GM18508 (cell line): ENCODE measurements around the gene NKG7.

Experiments used
- ATAC-seq: cut with Tn5 transposase; IDR thresholded peaks from one replicate; pipeline ENCODE4 v1.9.1; 2021; ENCODE audit warnings: moderate number of reproducible peaks; ENCODE audit not compliant: insufficient read depth, unreplicated experiment

The NKG7 gene

GRCh38 chr19:51392701-51393100 lies 20.2 kb upstream of the NKG7 start:
- ATAC-seq, result no peak

DNA sequence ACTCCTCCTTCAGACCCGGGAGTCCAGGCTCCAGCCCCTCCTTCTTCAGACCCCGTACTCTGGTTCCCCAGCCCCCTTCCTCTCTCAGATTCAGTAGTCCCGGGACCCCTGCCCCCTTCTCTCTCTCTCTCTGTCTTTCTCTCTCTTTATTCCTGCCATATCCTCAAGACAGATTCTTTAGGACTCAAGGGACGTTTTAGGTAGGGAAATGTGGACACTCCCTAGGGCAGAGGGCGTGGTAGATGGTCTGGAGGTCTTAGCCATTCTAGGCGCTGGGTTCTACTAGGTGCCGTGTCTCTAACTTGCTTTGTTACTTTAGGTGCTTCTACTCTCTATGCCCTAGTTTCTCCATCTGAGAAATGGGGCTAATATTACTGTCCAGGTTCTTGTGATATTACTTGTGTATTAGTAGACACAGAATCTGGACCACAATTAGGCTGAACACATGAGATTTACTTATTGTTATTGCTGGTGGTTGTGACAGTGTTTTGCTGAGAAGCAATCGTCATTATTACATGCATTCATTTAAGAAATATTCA lies 18.7 kb upstream of the NKG7 start:
- ATAC-seq, result no peak

DNA sequence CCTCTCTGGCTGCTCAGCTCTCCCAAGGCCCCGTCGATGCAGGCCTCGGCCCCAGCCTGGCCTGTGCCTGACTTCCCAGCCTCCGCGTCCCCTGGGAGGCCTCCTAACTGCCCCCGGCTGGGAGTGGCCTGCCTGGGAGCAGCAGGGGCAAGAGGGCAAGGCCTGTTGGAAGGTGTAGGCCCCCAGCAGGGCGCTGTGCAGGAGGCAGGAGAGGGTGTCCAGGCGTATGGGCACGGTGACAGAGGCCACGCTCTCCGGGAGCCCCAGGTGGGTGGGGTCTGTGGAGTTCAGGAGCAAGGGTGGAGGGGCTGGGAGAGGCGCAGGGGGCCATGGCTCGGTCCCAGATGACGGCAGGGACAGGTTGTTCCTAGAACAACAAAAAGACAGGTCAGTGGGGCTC lies 16.7 kb upstream of the NKG7 start:
- no peak for ATAC-seq

DNA sequence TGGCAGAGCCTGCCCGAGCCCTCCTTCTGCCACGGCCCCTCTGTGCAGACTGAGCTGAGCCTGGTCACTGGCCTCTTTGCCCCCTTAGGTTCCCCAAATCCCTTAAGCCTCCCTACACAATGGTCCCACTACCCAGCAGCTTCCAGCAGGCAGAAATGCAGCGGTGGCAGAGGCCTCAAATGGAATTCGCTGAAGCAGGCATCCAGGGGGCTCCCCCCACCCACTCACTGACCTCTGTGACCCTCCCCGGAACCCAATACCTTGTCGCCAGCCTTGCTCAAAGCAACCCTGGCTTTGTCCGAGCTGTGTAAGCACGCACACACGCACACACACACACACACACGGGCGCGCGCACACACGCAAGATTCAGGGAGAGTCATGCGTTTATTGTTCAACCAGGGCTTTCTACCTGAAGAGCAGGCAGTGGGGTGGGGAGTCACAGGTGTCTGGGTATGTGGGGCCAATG lies 15.5 kb upstream of the NKG7 start, which contains the start of gene LIM2:
Gene LIM2, minus strand, starts transcription at position 51 of the 466 bp plus-strand sequence. CDS start 531 bp downstream, outside the sequence.
- ATAC-seq, result no peak

- no peak for ATAC-seq
Measured at GRCh38 chr19:51386882-51387520, 14.5 kb upstream of the NKG7 start.

DNA sequence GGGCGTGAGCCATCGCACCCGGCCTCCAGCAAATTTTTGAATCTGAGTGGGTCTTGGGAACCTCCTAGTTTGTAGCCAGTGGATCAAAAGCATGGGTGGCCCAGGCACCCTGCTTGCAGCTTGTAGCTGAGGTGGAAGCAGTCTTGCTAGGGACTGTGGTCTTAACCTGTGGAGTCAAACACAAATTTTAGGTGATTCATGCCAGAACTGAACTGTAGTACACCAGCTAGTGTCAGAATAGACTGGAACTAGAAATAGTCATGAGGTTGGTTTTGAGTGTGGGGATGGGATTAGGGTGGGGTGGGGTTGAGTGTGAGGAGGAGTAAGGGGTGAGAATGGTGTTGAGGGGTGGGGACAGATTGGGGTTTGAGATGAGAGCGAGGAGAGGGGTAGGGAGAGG lies 9.6 kb upstream of the NKG7 start:
- no peak for ATAC-seq

DNA sequence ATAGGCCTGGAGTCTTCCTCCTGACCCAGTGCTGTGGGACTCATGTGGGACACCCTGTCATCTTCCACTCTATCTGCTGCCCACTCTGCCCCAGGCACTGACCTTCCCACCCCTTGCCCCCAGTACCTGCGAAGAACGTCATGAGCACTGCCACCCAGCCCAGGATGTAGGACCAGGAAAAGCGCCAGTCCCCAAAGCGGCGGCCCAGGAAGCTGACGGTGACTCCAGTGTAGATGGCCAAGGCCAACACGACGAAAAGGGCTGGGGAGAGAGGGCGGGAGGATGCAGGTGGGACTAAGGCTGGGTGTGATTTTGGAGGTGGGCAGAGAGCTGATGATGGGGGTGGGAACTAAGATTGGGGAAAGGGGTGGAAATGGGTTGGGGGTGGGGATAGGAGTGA lies 7.9 kb upstream of the NKG7 start:
- ATAC-seq, result no peak

DNA sequence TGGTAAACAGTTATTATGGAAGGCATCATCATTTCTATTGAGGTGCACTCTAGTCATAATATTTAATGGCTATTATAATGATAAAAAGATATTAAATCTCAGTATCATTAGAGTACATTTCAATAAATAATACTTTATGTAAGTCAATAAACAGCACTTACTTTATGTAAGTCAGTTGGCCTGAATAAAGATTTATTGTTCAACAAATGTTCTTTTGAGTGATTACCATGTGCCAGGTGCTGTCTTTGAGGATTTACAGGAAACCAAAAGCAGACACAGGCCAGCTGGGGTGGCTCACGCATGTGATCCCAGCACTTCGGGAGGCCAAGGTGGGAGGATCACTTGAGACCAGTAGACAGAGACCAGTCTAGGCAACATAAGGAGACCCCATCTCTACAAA lies 5.0 kb upstream of the NKG7 start:
- ATAC-seq, result no peak

DNA sequence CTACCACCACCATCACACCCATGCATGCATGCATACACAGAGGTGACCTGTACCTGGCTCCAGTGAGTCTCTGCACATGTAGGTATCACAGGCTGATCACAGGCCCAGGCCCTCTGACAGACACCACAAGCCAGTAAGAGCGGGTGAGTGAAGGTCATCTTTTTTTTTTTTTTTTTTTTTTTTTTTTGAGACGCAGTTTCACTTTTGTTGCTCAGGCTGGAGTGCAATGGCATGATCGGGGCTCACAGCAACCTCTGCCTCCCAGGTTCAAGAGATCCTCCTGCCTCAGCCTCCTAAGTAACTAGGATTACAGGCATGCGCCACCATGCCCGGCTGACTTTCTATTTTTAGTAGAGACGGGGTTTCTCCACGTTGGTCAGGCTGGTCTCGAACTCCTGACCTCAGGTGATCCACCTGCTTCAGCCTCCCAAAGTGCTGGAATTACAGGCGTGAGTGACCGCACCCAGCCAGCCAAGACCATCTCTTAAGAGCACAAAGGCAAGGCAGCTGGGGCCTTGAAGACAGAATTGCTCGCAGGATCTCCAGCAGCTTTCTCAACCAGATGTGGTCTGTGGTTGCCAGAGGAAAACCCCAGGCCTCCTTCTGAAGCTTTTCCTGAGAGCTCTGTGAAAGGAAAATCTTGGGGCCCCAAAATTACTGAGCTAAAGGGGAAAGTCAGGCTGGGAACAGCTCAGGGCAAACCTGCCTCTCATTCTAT lies 3.2 kb upstream of the NKG7 start:
- ATAC-seq, result no peak

- ATAC-seq, result no peak
Measured at GRCh38 chr19:51372021-51372648, 319 bp downstream of the NKG7 start.

DNA sequence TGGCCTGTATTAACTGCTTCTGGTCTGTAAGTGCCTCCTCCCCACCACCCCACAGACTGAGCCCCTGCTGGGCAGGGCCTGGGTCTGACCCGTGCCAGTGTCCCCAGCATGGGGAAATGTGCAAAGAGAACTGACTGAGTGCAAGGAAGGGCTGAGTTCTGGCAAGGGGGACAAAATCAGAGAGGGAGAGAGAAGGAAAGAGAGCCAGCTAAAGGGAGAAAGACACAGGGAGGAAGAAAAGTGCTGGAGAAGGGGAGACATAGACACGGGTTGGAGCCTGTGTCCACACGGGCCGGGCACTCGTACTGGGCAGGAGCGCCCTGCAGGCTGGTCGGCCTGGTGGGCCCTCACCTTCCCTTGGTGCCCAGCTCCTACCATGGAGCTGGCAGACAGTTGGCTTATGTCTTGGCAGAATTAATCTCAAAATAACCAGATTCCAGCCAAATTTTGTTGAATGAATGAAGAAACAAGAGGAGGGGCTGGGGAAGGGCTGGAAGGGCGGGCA lies 1.2 kb downstream of the NKG7 start:
- ATAC-seq, result no peak

DNA sequence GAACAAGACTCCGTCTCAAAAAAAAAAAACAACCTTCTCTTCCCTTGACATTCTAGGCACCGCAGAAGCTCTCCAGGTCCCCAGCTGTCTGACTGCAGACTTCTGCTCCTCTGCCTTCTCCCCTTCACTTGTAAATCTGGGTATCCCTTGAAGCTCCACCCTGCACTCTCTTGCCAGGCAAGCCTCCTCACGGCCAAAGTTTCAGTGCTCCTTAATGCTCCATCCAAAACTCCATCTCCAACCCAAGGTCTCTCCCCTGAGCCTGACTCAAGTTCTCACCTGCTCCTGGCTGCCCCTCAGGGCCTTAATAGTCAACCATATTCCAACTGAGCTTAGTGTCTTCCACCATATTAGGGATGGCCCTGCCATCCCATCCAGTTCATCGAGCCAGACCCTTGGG lies 2.2 kb downstream of the NKG7 start:
- ATAC-seq, result no peak

DNA sequence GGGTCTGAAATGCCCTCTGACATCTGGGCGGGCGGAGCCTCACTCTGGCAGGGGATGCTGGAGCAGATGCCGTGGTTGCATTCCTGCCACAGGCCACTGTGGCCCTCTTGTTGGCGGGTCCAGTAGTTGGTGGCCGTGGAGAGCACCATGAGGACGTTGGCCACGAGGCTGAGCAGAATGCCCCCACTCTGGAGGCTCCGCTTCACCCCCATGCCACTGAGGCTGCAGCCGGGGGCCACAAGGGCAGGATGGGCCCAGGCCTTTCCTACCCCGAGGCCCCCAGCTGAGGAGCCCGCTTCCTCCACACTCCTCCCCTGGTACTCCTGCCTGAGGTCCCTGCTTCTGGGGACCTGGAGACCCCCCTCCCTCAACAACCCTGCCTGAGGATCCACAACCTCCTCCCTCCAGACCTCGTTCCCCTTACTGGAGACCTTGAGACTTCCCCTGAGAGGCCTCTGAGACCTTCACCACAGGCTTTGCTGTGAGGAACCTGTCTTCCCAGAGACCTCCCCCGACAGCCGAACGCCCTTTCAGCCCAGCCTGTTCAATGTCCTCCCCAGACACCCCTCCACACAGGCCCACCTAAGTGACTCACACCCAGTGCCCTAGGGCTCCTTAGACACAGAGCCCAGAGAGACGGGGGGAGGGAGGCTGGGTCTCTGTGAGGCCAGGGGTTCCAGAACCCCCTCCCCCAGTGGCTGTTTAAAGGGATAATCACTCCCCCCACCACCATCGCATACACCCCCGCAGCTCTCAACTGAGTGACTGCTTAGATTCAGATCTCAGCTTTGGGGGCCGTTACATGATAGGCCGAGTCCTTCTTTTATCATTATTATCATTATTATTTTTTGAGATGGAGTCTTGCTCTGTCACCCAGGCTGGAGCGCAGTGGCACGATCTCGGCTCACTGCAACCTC lies 3.8 kb downstream of the NKG7 start, which contains the start of gene CLDND2:
Gene CLDND2, minus strand, starts transcription at position 638 of the 917 bp plus-strand sequence. Its CDS starts 426 bp downstream, at position 212.
- ATAC-seq, result no peak

DNA sequence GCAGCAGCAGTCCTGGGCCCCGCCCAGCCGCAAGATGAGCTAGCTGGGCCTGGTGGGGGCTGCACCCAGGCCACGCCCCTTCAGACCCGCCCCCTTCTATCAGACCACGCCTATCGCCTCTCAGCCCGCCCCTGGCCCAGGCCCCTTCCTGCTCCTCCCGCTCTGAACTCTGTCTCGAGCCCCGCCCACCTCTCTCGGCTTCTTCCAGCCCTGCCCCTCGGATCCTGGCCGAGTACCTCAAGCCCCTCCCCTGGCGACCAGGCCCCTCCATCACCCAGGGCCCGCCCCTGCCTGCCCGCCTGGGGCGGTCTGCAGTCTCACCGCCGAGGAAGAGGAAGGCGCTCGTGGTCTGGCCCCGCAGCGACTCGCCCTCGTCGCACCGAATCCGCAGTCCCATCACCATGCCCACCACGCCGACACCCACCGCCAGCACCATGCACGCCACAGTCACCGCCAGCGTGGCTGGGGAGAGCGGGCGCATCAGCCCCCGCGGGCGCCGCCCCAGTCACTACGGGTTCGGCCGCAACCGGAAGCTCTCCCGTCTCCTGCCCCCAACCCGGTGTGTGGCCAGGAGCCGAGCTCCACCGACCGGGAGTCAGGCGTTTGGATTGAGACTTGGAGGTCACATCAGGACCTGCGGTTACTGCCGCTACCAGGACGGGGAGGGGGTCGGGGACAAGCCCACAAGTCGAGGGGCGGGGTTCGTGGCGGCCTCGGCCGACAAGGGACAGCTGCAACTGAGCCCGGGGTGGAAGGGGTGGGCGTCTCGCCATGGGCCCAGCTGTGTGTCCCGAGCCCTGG lies 4.7 kb downstream of the NKG7 start:
- ATAC-seq, result peak; percentile 44

DNA sequence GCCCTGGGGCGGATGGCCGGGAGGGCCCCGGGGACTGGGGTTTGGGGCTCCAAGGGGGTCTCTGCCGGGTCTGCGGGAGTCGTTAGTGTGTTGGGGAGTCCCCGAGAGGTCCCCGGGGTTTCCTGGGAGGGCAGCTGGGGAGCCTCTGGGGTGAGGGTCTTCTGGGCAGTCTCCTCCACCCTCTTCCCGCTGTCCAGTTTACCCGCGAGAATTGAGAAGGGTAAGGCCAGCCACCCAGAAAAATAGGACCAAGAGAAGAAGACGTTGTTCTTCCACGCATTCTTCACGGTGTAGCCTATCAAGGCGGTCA lies 5.2 kb downstream of the NKG7 start:
- ATAC-seq, result no peak

DNA sequence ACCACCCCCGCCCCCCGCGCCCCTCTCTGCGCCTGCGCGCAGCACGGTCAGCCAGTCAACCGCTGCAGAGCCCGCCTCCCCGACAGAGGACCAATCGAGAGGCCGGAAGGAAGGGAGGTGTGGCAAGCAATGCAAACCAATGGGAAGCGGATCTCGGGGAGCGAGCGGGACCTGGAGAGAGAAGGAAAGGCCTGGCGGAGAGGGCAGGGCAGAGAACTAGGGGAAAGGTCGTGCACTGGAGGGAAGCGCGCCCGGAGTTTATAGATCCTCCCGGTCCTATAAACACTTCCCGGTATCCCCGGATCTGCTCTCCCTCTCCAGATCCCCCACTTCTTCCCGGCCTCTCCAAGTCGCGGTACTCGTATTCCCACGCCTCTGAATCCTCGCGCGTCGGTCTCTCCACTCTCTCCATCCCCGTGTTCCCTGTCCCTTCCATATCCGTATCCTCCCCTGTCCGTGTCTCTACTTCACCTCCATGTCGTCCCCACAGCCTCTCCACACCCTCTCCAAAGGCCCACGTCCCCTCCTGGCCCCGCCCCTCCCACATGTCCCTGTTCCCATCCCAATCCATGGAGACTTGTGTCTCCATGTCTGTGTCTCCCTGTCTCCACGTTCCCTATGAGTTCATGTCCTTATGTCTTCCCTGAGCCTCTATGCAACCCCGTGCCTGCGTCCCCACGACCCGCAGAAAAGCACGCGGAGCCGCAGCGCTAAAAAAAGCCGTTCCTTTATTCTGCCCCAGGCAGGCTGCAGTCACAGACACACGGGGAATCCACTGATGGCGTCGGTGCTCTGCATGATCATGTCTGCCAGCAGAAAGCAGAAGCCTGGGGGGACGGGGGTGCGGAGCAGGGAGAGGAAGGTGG lies 5.8 kb downstream of the NKG7 start:
- no peak for ATAC-seq

DNA sequence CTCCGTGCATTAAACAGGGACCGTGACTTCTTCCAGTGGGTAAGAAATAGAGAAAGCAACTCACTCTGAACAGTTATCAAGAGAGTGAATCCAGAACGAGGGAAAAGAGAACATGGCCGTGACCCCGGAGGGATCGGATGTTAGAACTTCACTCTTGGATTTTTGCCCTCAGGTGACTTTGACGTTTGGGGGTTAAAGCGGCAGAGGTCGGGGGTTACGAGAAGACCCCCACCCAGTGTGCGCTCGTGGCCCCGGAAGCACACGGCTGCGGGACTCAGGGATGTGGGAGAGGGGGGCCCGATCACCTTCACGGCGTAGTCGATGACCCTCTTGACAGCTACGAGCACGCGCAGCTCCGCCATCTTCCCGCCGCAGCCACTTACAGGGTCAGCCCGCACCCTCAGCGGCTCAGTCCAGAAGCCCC lies 6.5 kb downstream of the NKG7 start, which contains the start of gene ETFB:
Gene ETFB, minus strand, starts transcription at position 424 of the 424 bp plus-strand sequence. Its CDS starts 62 bp downstream, at position 362.
- no peak for ATAC-seq
